ENCODE measurements around the gene HIVEP3. TPM values are rescaled to one million over a fixed set of nuclear protein-coding genes. Genes with fewer than 3 reads are reported as not detected.

HIVEP3 gene
- total RNA-seq, 2 experiments from 2014 or later, result 13.2 to 13.4 TPM

DNA sequence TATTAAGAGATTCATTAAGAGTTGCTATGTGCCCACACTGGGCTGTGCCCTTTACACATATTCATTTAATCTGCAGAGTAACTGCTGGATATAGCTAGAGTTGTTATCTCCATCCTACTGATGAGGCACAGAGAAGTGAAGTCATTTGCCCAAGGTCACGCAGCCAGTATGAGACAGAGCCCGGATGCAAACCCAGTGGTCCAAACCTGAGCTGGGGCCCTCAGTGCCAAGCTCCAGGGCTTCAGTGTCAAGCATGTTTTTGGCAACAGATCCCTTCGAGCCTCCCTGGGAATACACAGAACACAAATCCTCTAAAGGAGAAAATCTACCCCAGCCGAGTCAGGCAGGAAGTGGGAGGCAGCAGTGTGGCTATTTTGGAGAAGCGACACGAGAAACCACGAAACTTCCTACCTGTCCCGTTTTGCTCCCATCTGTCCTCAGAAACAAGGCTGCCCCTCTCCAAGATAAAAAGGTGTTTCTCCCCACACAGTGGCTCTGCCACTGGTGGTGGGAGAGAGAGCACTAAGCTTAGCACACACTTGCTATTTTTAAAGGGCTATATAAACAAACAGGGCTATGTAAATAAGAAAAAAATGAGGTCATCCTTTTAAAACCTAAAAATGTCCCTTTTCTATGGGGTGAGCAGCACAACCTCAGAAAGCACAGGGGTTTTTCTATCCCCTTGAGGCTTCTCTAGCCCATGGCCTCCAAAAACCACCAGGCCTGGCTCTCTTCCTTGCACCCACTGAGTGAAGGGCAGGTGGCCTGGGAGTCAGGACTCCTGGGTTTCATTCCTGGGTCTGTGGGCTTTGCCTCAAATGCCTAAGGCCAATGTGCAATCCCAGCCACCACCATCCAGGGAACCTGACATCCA is 295.6 kb downstream of the HIVEP3 start:
- H3K27ac Mint-ChIP-seq, result peak overlapping the region; percentile 9
- no peak overlapping the region for H3K4me3 Mint-ChIP-seq
- intact Hi-C loops (cut with micrococcal nuclease), result no loop called here
- H3K4me1 Mint-ChIP-seq (ENCODE audit: low read depth), result peaks cover 53% of the 10 kb centered on the region
- no peaks in the 10 kb centered on the region for H3K9me3 Mint-ChIP-seq
- peaks cover 42% of the 10 kb centered on the region for H3K36me3 Mint-ChIP-seq (ENCODE audit: low read depth)
- no peak for DNase-seq
- CTCF ChIA-PET, result interaction anchor here (0.6 kb wide), 1 partner anchor 549 kb away, joined by 3 read pairs; no protein-coding TSS in a partner anchor
- no peaks in the 10 kb centered on the region for H3K27me3 Mint-ChIP-seq (ENCODE audit: low read depth)

DNA sequence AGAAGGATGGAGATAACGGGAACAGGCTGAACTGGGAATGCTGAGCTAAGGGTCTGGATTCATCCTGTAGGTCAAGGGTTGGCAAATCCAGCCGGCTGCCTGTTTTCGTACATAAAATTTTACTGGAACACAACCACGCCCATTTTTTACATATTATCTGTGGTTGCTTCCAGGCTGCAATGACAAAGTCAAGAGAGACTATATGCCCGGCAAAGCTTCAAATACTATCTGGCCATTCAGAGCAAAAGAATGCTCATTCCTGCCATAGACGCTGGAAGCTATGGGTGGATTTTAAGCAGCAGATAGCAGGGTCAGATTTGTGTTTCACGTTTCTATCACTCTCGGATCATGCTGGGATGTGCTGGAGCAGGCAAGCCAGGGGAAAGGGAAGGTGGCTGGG is 296.3 kb downstream of the HIVEP3 start:
- peaks cover 46% of the 10 kb centered on the region for H3K4me1 Mint-ChIP-seq (ENCODE audit: low read depth)
- no peak overlapping the region for H3K4me3 Mint-ChIP-seq
- H3K27ac Mint-ChIP-seq, result no peak overlapping the region
- no peaks in the 10 kb centered on the region for H3K27me3 Mint-ChIP-seq (ENCODE audit: low read depth)
- CTCF ChIA-PET, result no interaction called here
- no peak for DNase-seq
- intact Hi-C loops (cut with micrococcal nuclease), result no loop called here
- H3K36me3 Mint-ChIP-seq (ENCODE audit: low read depth), result peaks cover 41% of the 10 kb centered on the region
- no peaks in the 10 kb centered on the region for H3K9me3 Mint-ChIP-seq

DNA sequence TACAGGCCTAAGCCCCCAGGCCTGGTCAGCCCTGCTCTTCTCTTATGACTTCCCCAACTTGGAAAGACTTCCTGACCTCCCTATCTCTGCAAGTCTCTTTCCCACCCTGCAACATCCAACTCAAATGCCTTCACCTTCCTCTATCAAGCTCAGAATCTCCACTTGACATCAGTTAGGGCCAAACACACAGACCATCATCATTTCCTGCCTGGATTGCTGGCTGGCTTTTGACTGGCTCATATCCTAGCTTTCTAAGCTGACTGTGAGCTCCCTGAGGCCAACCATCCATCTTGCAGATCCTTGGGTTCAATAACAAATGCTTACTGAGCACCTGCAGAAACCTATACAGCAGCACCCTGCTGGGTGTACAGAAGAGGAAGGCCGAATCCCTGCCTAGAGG is 296.9 kb downstream of the HIVEP3 start:
- no peaks in the 10 kb centered on the region for H3K27me3 Mint-ChIP-seq (ENCODE audit: low read depth)
- H3K4me1 Mint-ChIP-seq (ENCODE audit: low read depth), result peaks cover 40% of the 10 kb centered on the region
- H3K9me3 Mint-ChIP-seq, result no peaks in the 10 kb centered on the region
- CTCF ChIA-PET, result no interaction called here
- no peak overlapping the region for H3K4me3 Mint-ChIP-seq
- intact Hi-C loops (cut with micrococcal nuclease), result no loop called here
- no peak for DNase-seq
- H3K27ac Mint-ChIP-seq, result no peak overlapping the region
- peaks cover 42% of the 10 kb centered on the region for H3K36me3 Mint-ChIP-seq (ENCODE audit: low read depth)

DNA sequence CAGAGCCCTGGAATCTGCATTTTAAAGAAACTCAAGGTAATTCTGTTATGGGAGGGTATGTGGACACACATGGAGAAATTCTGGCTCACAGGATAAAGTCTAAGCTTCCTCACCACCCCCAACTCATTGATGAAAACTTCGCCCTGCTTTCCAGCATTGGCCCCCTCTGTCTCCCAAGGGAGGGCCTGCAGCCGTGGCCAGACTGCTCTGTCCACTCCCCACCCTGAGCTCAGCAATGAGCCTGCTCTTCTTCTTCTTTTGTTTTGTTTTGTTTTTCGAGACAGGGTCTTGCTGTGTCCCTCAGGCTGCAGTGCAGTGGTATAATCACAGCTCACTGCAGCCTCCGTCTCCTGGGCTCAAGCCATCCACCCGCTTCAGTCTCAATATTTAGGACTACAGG is 297.5 kb downstream of the HIVEP3 start:
- CTCF ChIA-PET, result no interaction called here
- H3K9me3 Mint-ChIP-seq, result no peaks in the 10 kb centered on the region
- no peaks in the 10 kb centered on the region for H3K27me3 Mint-ChIP-seq (ENCODE audit: low read depth)
- H3K4me1 Mint-ChIP-seq (ENCODE audit: low read depth), result peaks cover 35% of the 10 kb centered on the region
- H3K4me3 Mint-ChIP-seq, result no peak overlapping the region
- no peak for DNase-seq
- peaks cover 39% of the 10 kb centered on the region for H3K36me3 Mint-ChIP-seq (ENCODE audit: low read depth)
- H3K27ac Mint-ChIP-seq, result peak overlapping the region; percentile 8
- intact Hi-C loops (cut with micrococcal nuclease), result no loop called here

DNA sequence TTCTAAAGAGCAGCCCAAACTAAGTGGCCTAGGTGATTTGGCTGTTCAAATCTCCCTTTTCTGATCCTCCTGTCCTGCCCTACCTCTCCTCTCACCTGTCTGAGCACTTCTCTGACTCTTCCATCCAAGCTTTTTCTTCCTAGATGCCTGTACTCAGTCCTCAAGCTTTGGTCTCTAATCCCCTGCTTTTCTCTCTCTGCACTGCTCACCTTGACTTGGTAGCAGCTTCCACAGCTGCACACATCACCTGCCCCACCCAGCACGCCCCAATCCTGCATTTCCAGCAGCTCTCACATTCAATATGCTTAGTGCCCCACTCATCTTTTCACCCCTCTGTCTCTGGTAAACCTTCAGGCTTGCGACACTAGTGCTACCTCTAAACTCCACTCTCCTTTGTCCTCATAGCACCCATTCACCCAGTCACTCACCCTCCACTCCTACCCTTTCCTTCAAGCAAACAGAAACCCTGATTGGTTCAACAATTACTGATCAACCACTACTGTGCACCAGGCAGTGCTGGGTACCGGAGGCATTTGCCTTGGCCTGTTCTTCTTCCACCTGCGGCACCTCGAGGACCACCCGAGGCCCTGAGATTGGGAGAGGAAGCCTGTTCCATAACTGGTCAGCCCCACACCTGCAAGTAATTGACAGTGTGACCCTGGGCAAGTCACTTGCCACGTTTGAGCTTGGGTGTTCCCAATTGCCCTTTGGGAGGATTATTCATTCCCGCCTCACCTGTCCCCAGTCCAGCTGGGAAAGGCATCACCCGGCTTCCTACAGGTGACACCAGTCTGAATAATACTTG is 298.2 kb downstream of the HIVEP3 start:
- Mint-ChIP-seq H3K27me3 (ENCODE audit: low read depth) (no peaks in the 10 kb centered on the region), H3K36me3 (ENCODE audit: low read depth) (peaks cover 36% of the 10 kb centered on the region), H3K9me3 (no peaks in the 10 kb centered on the region), H3K4me1 (ENCODE audit: low read depth) (peaks cover 33% of the 10 kb centered on the region), H3K27ac (peak overlapping the region; percentile 39), H3K4me3 (no peak overlapping the region)
- CTCF ChIA-PET, result interaction anchor here (0.6 kb wide), 1 partner anchor 34 kb away, joined by 3 read pairs; no protein-coding TSS in a partner anchor
- DNase-seq, result no peak
- intact Hi-C loops (cut with micrococcal nuclease), result no loop called here

DNA sequence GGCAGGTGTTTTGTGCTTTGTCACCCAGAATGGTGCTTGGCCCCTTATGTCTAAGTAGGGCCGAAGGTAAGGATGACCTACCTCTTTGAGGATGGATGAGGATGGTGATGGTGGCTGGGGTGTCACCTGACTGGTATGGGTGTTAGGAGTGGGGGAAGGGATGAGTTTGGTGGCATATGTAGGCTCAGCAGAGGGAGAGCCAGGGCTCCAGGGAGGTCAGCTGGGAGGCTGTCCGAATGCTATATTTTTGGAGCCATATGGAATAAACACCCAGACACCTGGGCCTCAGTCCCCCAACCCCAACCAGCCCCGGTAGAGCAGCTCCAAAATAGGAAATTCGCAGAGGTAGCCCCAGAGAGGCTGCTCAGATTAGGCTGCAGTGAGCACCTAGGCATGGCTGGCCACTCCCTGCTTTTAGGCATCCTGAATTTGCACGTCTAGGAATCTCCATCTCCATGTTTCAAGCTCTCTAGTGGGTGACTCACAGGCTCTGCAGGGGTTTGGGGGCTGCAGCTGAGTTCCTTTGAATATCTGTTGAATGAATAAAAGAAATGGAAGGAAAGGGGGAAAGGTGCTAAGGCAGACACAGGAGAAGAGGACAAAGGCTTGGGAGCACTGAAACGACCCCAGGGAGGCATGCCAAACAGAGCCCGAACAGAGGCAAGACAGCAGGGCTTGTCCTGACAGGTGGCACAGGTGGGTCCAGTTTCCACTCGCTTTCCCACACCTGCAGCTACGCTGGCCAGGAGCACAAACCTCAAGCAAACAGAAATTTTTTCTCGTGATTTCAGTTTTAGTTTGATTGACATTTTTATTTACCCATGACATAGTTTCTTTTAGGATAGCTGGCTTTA is 299.0 kb downstream of the HIVEP3 start:
- Mint-ChIP-seq H3K4me1 (ENCODE audit: low read depth) (peaks cover 33% of the 10 kb centered on the region), H3K4me3 (no peak overlapping the region), H3K27me3 (ENCODE audit: low read depth) (no peaks in the 10 kb centered on the region), H3K9me3 (no peaks in the 10 kb centered on the region), H3K36me3 (ENCODE audit: low read depth) (peaks cover 35% of the 10 kb centered on the region), H3K27ac (no peak overlapping the region)
- CTCF ChIA-PET, result interaction anchor here (0.6 kb wide), 1 partner anchor 35 kb away, joined by 3 read pairs; no protein-coding TSS in a partner anchor
- DNase-seq, result no peak
- intact Hi-C loops (cut with micrococcal nuclease), result no loop called here

DNA sequence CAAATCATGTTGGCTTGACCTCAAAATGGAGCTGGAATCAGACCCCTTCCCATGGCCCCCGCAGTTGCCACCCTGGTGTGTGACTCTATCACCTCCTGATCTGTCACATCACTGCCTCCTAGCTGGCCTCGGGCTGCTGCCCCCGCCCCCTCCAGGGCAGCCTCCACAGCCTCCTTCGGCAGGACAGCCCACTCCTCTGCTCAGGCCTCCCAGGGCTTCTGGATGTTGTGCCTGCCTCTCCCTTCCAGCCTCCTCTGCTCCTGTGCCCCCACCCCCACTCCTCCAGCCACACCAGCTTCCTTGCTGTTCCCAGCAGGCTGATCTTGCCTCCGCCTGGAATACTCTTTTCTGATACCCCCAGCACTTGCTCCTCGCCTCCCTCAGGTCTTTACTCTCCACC is 299.9 kb downstream of the HIVEP3 start:
- peaks cover 34% of the 10 kb centered on the region for H3K36me3 Mint-ChIP-seq (ENCODE audit: low read depth)
- H3K9me3 Mint-ChIP-seq, result no peaks in the 10 kb centered on the region

GRCh38 chr1:41618066-41618825 is 300.5 kb downstream of the HIVEP3 start:
- H3K27ac Mint-ChIP-seq, result no peak overlapping the region
- H3K27me3 Mint-ChIP-seq (ENCODE audit: low read depth), result no peaks in the 10 kb centered on the region
- DNase-seq, result no peak
- CTCF ChIA-PET, result no interaction called here
- no peak overlapping the region for H3K4me3 Mint-ChIP-seq
- H3K36me3 Mint-ChIP-seq (ENCODE audit: low read depth), result peaks cover 35% of the 10 kb centered on the region
- intact Hi-C loops (cut with micrococcal nuclease), result no loop called here
- H3K9me3 Mint-ChIP-seq, result no peaks in the 10 kb centered on the region
- peaks cover 26% of the 10 kb centered on the region for H3K4me1 Mint-ChIP-seq (ENCODE audit: low read depth)

More for the DNA sequence above, 299.9 kb downstream of the HIVEP3 start:
- no peaks in the 10 kb centered on the region for H3K27me3 Mint-ChIP-seq (ENCODE audit: low read depth)
- intact Hi-C loops (cut with micrococcal nuclease), result no loop called here
- H3K4me1 Mint-ChIP-seq (ENCODE audit: low read depth), result peaks cover 28% of the 10 kb centered on the region
- H3K27ac Mint-ChIP-seq, result no peak overlapping the region
- CTCF ChIA-PET, result no interaction called here
- H3K4me3 Mint-ChIP-seq, result no peak overlapping the region
- no peak for DNase-seq

GRCh38 chr1:41617336-41617735 is 301.4 kb downstream of the HIVEP3 start:
- DNase-seq, result no peak
- peaks cover 18% of the 10 kb centered on the region for H3K4me1 Mint-ChIP-seq (ENCODE audit: low read depth)
- no peaks in the 10 kb centered on the region for H3K27me3 Mint-ChIP-seq (ENCODE audit: low read depth)
- intact Hi-C loops (cut with micrococcal nuclease), result no loop called here
- CTCF ChIA-PET, result no interaction called here
- H3K36me3 Mint-ChIP-seq (ENCODE audit: low read depth), result peaks cover 33% of the 10 kb centered on the region
- H3K27ac Mint-ChIP-seq, result no peak overlapping the region
- H3K9me3 Mint-ChIP-seq, result no peaks in the 10 kb centered on the region
- H3K4me3 Mint-ChIP-seq, result no peak overlapping the region

GRCh38 chr1:41616563-41616962 is 302.2 kb downstream of the HIVEP3 start:
- Mint-ChIP-seq H3K4me1 (ENCODE audit: low read depth) (peaks cover 12% of the 10 kb centered on the region), H3K4me3 (no peak overlapping the region), H3K9me3 (no peaks in the 10 kb centered on the region), H3K27ac (no peak overlapping the region), H3K36me3 (ENCODE audit: low read depth) (peaks cover 30% of the 10 kb centered on the region), H3K27me3 (ENCODE audit: low read depth) (no peaks in the 10 kb centered on the region)
- intact Hi-C loops (cut with micrococcal nuclease), result no loop called here
- no peak for DNase-seq
- CTCF ChIA-PET, result no interaction called here

DNA sequence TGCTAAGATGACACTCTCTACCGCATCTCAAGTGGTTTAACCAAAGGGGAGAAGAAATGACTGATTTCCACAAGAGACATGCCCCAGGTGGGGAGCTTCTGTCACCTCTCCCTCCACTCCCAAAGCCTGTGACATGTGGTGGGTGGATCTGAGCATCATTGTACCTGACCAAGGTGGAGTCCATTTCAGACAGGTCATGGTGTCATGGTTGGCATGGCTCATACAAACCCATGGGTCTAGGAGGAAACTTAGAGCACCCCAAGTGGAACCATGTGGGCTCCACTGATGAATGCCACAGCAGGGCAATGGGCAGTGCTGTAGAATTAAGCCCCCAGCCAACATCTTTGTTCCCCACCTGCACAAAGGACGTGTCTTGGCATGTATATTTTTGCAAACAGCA is 302.7 kb downstream of the HIVEP3 start:
- H3K9me3 Mint-ChIP-seq, result no peaks in the 10 kb centered on the region
- H3K4me3 Mint-ChIP-seq, result no peak overlapping the region
- CTCF ChIA-PET, result no interaction called here
- H3K27me3 Mint-ChIP-seq (ENCODE audit: low read depth), result no peaks in the 10 kb centered on the region
- H3K27ac Mint-ChIP-seq, result no peak overlapping the region
- H3K36me3 Mint-ChIP-seq (ENCODE audit: low read depth), result peaks cover 34% of the 10 kb centered on the region
- no peak for DNase-seq
- H3K4me1 Mint-ChIP-seq (ENCODE audit: low read depth), result peaks cover 10% of the 10 kb centered on the region
- intact Hi-C loops (cut with micrococcal nuclease), result no loop called here

Measured in activated naive CD4-positive, alpha-beta T cell treated with anti-CD3 and anti-CD28 coated beads for 36 hours (primary cell).